Measurements from ENCODE around the gene PGM2L1. TPM values are rescaled to one million over a fixed set of nuclear protein-coding genes. Genes with fewer than 3 reads are reported as not detected.
A peak's percentile ranks its signal among the peaks of the same experiment; 100 is the strongest.

PGM2L1 gene
- total and polyA plus RNA-seq, 4 donors, result 0.33 to 8.2 (median 1.2) TPM

GRCh38 chr11:74316772-74317505 lies 81.3 kb downstream of the PGM2L1 start:
- Histone ChIP-seq H3K9me3 (ENCODE audit: control insufficient read depth in 4 of 4, low read length in 3 of 4) (peaks cover 2 to 4% (median 3%) of the 10 kb centered on the region in 4 donors), H3K4me3 (ENCODE audit: low read depth in 1 of 3, low read length in 3 of 3) (no peak overlapping the region), H3K9ac (ENCODE audit: low read depth in 1 of 2, low read length in 2 of 2) (no peak overlapping the region), H3K4me1 (ENCODE audit: control insufficient read depth in 4 of 4, insufficient read depth in 4 of 4, low read length in 3 of 4) (no peaks in the 10 kb centered on the region), H3K27ac (ENCODE audit: low read depth in 1 of 2, low read length in 2 of 2) (no peak overlapping the region), H3K27me3 (ENCODE audit: control insufficient read depth in 4 of 4, insufficient read depth in 4 of 4, low read length in 3 of 4) (peaks cover 0 to 3% (median 0%) of the 10 kb centered on the region in 4 donors), H3K36me3 (ENCODE audit: control insufficient read depth in 4 of 4, insufficient read depth in 3 of 4, low read depth in 1 of 4, low read length in 3 of 4) (no peaks in the 10 kb centered on the region)
- TF ChIP-seq HNF4A (conservative IDR thresholded peaks at IDR 0.05) (no peak), FOXA2 (IDR thresholded peaks at IDR 0.05) (no peak)
- DNase-seq (ENCODE audit: low spot score), result no peak

GRCh38 chr11:74312326-74312725 lies 85.9 kb downstream of the PGM2L1 start:
- DNase-seq (ENCODE audit: low spot score), result no peak
- no peaks in the 10 kb centered on the region for H3K36me3 ChIP-seq (ENCODE audit: control insufficient read depth in 4 of 4, insufficient read depth in 3 of 4, low read depth in 1 of 4, low read length in 3 of 4)
- WGBS, result 95% methylated on average over 1 of the region's 1 CpG
- H3K9me3 ChIP-seq (ENCODE audit: control insufficient read depth in 4 of 4, low read length in 3 of 4), result peaks cover 1 to 4% (median 2%) of the 10 kb centered on the region in 4 donors
- peaks cover 0 to 3% (median 1%) of the 10 kb centered on the region in 4 donors for H3K27me3 ChIP-seq (ENCODE audit: control insufficient read depth in 4 of 4, insufficient read depth in 4 of 4, low read length in 3 of 4)
- H3K4me3 ChIP-seq (ENCODE audit: low read depth in 1 of 3, low read length in 3 of 3), result no peak overlapping the region
- peak; percentile 49 for TF ChIP-seq FOXA2 (IDR thresholded peaks at IDR 0.05)
- peak; percentile 24 for TF ChIP-seq FOXA1 (IDR thresholded peaks at IDR 0.05)
- no peak for TF ChIP-seq REST (IDR thresholded peaks at IDR 0.05)
- peaks cover 3 to 7% (median 4%) of the 10 kb centered on the region in 4 donors for H3K4me1 ChIP-seq (ENCODE audit: control insufficient read depth in 4 of 4, insufficient read depth in 4 of 4, low read length in 3 of 4)
- H3K9ac ChIP-seq (ENCODE audit: low read depth in 1 of 2, low read length in 2 of 2), result no peak overlapping the region
- no peak overlapping the region for H3K27ac ChIP-seq (ENCODE audit: low read depth in 1 of 2, low read length in 2 of 2)

GRCh38 chr11:74311352-74311926 lies 86.8 kb downstream of the PGM2L1 start, which contains the start of gene P4HA3:
TSS of gene P4HA3 (minus strand) at chr11:74311640. CDS start at chr11:74311611, 29 bp downstream.
- peak; percentile 86 for DNase-seq (ENCODE audit: low spot score)

More at GRCh38 chr11:74311352-74311926, 86.8 kb downstream of the PGM2L1 start, which contains the start of gene P4HA3:
- H3K9me3 ChIP-seq (ENCODE audit: control insufficient read depth in 4 of 4, low read length in 3 of 4), result peaks cover 0 to 2% (median 1%) of the 10 kb centered on the region in 4 donors
- no peak within 1 kb of the TSS for H3K27ac ChIP-seq (ENCODE audit: low read depth in 1 of 2, low read length in 2 of 2)
- peaks cover 3 to 7% (median 4%) of the 10 kb centered on the region in 4 donors for H3K4me1 ChIP-seq (ENCODE audit: control insufficient read depth in 4 of 4, insufficient read depth in 4 of 4, low read length in 3 of 4)
- H3K4me3 ChIP-seq (ENCODE audit: low read depth in 1 of 3, low read length in 3 of 3), result peak within 1 kb of the TSS in 2 of 3 donors; percentile 45 to 57
- TF ChIP-seq FOXA1 (IDR thresholded peaks at IDR 0.05) (no peak), ATF3 (IDR thresholded peaks at IDR 0.05) (no peak), SP1 (IDR thresholded peaks at IDR 0.05) (no peak), ZBTB33 (IDR thresholded peaks at IDR 0.05) (no peak), NR2F2 (IDR thresholded peaks at IDR 0.05) (no peak), JUND (IDR thresholded peaks at IDR 0.05) (no peak), EGR1 (IDR thresholded peaks at IDR 0.05; ENCODE audit: low read depth in 2 of 2) (no peak), FOXA2 (IDR thresholded peaks at IDR 0.05) (no peak), GABPA (IDR thresholded peaks at IDR 0.05 in 1 of 2, conservative IDR thresholded peaks at IDR 0.05 in 1 of 2) (no peak)
- 7% methylated on average over 62 of the region's 62 CpGs for WGBS
- no peak within 1 kb of the TSS for H3K9ac ChIP-seq (ENCODE audit: low read depth in 1 of 2, low read length in 2 of 2)
- peaks cover 0 to 3% (median 1%) of the 10 kb centered on the region in 4 donors for H3K27me3 ChIP-seq (ENCODE audit: control insufficient read depth in 4 of 4, insufficient read depth in 4 of 4, low read length in 3 of 4)
- no peaks in the 10 kb centered on the region for H3K36me3 ChIP-seq (ENCODE audit: control insufficient read depth in 4 of 4, insufficient read depth in 3 of 4, low read depth in 1 of 4, low read length in 3 of 4)

Data from liver (tissue), 9 donors.